ENCODE measurements around the gene PFKFB3.
"Not testable (repeated sequence)": the region's sequence is repeated elsewhere in the genome, so short reads cannot be mapped to it uniquely, and the experiment has no call there.

PFKFB3 gene

GRCh38 chr10:6236349-6237198 lies 33.8 kb downstream of the PFKFB3 start:
- DNase-seq (ENCODE audit: low spot score): no peak

- no peak for DNase-seq (ENCODE audit: low spot score)
These were observed 34.4 kb downstream of the PFKFB3 start for GRCh38 chr10:6237199-6237530.

GRCh38 chr10:6238587-6239212 lies 36.0 kb downstream of the PFKFB3 start:
- DNase-seq (ENCODE audit: low spot score): not testable (repeated sequence)

- DNase-seq (ENCODE audit: low spot score): peak; percentile 50
These were observed 36.7 kb downstream of the PFKFB3 start for GRCh38 chr10:6239213-6239991.

GRCh38 chr10:6240254-6240653 lies 37.5 kb downstream of the PFKFB3 start:
- no peak for DNase-seq (ENCODE audit: low spot score)

GRCh38 chr10:6242089-6242488 lies 39.4 kb downstream of the PFKFB3 start:
- DNase-seq (ENCODE audit: low spot score): no peak

GRCh38 chr10:6244510-6244909 lies 41.8 kb downstream of the PFKFB3 start:
- no peak for DNase-seq (ENCODE audit: low spot score)

- DNase-seq (ENCODE audit: low spot score): peak; percentile 87
These were observed 44.4 kb downstream of the PFKFB3 start for GRCh38 chr10:6247041-6247712.

GRCh38 chr10:6248908-6249307 lies 46.2 kb downstream of the PFKFB3 start:
- not testable (repeated sequence) for DNase-seq (ENCODE audit: low spot score)

- DNase-seq (ENCODE audit: low spot score): no peak
These were observed 47.0 kb downstream of the PFKFB3 start for GRCh38 chr10:6249698-6250097.

GRCh38 chr10:6250745-6251144 lies 48.0 kb downstream of the PFKFB3 start:
- DNase-seq (ENCODE audit: low spot score): no peak

- DNase-seq (ENCODE audit: low spot score): no peak
These were observed 51.5 kb downstream of the PFKFB3 start for GRCh38 chr10:6254201-6254600.

- DNase-seq (ENCODE audit: low spot score): peak; percentile 38
These were observed 52.9 kb downstream of the PFKFB3 start for GRCh38 chr10:6255548-6256061.

- DNase-seq (ENCODE audit: low spot score): no peak
These were observed 53.7 kb downstream of the PFKFB3 start for GRCh38 chr10:6256439-6256838.

- no peak for DNase-seq (ENCODE audit: low spot score)
These were observed 56.4 kb downstream of the PFKFB3 start for GRCh38 chr10:6259153-6259552.

- DNase-seq (ENCODE audit: low spot score): no peak
These were observed 58.1 kb downstream of the PFKFB3 start for GRCh38 chr10:6260843-6261242.

GRCh38 chr10:6267941-6268340 lies 65.2 kb downstream of the PFKFB3 start:
- DNase-seq (ENCODE audit: low spot score): no peak

- DNase-seq (ENCODE audit: low spot score): no peak
These were observed 66.7 kb downstream of the PFKFB3 start for GRCh38 chr10:6269432-6269831.

- no peak for DNase-seq (ENCODE audit: low spot score)
These were observed 67.5 kb downstream of the PFKFB3 start for GRCh38 chr10:6269953-6270867.

- DNase-seq (ENCODE audit: low spot score): no peak
These were observed 68.2 kb downstream of the PFKFB3 start for GRCh38 chr10:6270951-6271350.

- no peak for DNase-seq (ENCODE audit: low spot score)
These were observed 68.9 kb downstream of the PFKFB3 start for GRCh38 chr10:6271663-6272062.

Data from putamen (tissue), 1 donor.